ENCODE measurements around the gene RGS17.
"Not testable (repeated sequence)": the region's sequence is repeated elsewhere in the genome, so short reads cannot be mapped to it uniquely, and the experiment has no call there.

The RGS17 gene

DNA sequence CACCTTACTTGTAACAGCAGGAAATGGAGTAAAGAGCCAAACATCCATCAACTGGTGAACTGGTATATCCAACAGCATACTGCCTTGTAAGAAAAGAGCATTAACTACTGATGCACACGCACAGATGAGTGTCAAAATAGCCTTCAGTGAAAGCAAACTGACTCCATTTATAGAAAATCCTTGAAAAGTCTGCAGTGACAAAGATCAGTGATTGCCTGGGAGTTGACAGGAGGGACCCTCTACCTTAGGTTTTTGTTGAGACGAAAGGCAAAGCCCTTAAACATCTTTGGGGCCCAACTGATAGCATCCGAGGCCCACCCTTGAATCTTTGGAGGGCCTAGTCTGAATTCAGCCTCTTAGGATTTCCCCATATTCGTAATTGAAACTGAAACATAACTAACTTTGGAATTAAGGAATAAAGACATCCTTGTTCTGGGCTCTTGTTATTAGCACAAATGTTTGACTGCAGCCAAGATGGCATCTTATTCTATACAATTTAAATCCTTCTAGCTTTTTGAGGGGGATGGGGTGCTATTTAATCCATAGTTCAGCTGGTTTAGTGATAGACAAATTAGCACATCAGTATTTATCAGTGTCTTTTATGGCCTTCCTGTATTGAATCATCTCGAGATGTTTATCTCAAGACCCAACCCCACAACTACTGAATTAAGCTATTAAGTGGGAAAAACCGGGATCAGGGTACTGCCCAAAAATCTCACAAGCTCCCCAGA is 161.2 kb downstream of the RGS17 start:
- no peak overlapping the region for H3K27ac ChIP-seq (ENCODE audit: low read depth, low read length)
- no peak overlapping the region for H3K9ac ChIP-seq (ENCODE audit: low read depth in 1 of 2, low read length in 2 of 2)
- peaks cover 0 to 3% of the 10 kb centered on the region in 2 donors for H3K4me1 ChIP-seq (ENCODE audit: control insufficient read depth in 1 of 2, insufficient read depth in 2 of 2, low read length in 2 of 2)
- no peaks in the 10 kb centered on the region for H3K27me3 ChIP-seq (ENCODE audit: control insufficient read depth in 1 of 2, insufficient read depth in 2 of 2, low read length in 2 of 2)
- H3K36me3 ChIP-seq (ENCODE audit: control insufficient read depth in 1 of 2, insufficient read depth in 2 of 2, low read length in 2 of 2): peaks cover 7 to 35% of the 10 kb centered on the region in 2 donors
- peaks cover 0 to 3% of the 10 kb centered on the region in 2 donors for H3K9me3 ChIP-seq (ENCODE audit: control insufficient read depth in 1 of 2, low read length in 2 of 2)
- no peak overlapping the region for H3K4me3 ChIP-seq (ENCODE audit: low read depth in 1 of 2, low read length in 2 of 2)

DNA sequence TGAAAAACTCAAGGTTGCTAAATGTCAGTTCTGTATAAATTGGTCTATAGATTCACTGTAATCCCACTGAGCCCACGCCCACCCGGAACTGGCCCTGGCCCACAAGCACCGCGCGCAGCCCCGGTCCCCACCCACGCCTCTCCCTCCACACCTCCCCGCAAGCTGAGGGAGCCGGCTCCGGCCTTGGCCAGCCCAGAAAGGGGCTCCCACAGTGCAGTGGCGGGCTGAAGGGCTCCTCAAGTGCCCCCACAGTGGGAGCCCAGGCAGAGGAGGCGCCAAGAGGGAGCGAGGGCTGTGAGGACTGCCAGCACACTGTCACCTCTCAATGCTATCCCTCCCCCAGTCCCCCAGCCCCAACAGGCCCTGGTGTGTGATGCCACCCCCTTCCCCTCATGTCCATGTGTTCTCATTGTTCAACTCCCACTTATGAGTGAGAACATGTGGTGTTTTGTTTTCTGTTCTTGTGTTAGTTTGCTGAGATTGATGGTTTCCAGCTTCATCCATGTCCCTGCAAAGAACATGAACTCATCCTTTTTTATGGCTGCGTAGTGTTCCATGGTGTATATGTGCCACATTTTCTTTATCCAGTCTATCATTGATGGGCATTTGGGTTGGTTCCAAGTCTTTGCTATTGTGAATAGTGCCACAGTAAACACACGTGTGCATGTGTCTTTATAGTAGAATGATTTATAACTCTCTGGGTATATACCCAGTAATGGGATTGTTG is 164.8 kb downstream of the RGS17 start:
- H3K27ac ChIP-seq (ENCODE audit: low read depth, low read length); H3K9me3 ChIP-seq (ENCODE audit: control insufficient read depth in 1 of 2, low read length in 2 of 2); H3K4me1 ChIP-seq (ENCODE audit: control insufficient read depth in 1 of 2, insufficient read depth in 2 of 2, low read length in 2 of 2); H3K27me3 ChIP-seq (ENCODE audit: control insufficient read depth in 1 of 2, insufficient read depth in 2 of 2, low read length in 2 of 2); H3K9ac ChIP-seq (ENCODE audit: low read depth in 1 of 2, low read length in 2 of 2); H3K4me3 ChIP-seq (ENCODE audit: low read depth in 1 of 2, low read length in 2 of 2): not testable (repeated sequence)
- H3K36me3 ChIP-seq (ENCODE audit: control insufficient read depth in 1 of 2, insufficient read depth in 2 of 2, low read length in 2 of 2): peaks cover 7 to 11% of the 10 kb centered on the region in 2 donors

DNA sequence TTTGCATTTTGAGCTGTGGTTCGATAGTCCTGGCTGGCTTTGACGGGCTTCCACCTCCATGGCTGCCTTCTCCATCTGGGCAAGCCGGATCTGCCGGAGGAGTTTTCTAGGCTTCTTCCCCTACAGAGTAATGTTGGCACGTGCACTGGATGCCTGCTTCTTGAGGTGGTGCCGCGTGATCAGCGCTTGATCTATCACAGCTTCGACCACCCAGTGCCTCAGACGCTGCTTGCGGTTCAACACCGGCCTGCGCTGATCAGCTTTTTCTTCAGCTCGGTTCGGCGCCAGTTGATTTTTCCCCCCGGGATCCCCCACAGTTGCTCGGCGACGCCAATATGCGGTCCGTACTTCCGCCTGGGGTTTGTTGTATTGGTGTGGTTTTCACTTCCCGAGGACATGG is 171.7 kb downstream of the RGS17 start:
- H3K36me3 ChIP-seq (ENCODE audit: control insufficient read depth in 1 of 2, insufficient read depth in 2 of 2, low read length in 2 of 2): no peaks in the 10 kb centered on the region
- no peaks in the 10 kb centered on the region for H3K27me3 ChIP-seq (ENCODE audit: control insufficient read depth in 1 of 2, insufficient read depth in 2 of 2, low read length in 2 of 2)

DNA sequence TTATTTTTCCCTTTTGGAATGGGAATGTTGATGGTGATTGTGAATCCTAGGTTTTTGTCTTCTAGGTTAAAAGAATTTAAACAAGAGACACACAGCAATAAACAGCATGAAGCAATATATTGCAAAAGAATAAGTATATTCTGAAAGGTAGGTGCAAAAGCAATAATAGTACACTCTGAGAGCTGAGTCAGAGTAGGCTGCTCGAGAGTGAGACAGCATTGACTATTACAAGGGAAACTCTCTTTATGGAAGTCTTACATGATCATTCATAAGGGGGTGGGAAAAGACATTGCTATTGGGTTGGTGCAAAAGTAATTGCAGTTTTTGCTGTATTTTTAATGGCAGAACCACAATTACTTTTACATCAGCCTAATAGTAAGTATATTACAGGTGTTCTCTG is 173.3 kb downstream of the RGS17 start:
- Histone ChIP-seq H3K4me1 (ENCODE audit: control insufficient read depth in 1 of 2, insufficient read depth in 2 of 2, low read length in 2 of 2) (no peaks in the 10 kb centered on the region), H3K4me3 (ENCODE audit: low read depth in 1 of 2, low read length in 2 of 2) (no peak overlapping the region), H3K36me3 (ENCODE audit: control insufficient read depth in 1 of 2, insufficient read depth in 2 of 2, low read length in 2 of 2) (no peaks in the 10 kb centered on the region), H3K27me3 (ENCODE audit: control insufficient read depth in 1 of 2, insufficient read depth in 2 of 2, low read length in 2 of 2) (no peaks in the 10 kb centered on the region), H3K9ac (ENCODE audit: low read depth in 1 of 2, low read length in 2 of 2) (no peak overlapping the region), H3K9me3 (ENCODE audit: control insufficient read depth in 1 of 2, low read length in 2 of 2) (no peaks in the 10 kb centered on the region), H3K27ac (ENCODE audit: low read depth, low read length) (no peak overlapping the region)

More for the DNA sequence above, 171.7 kb downstream of the RGS17 start:
- H3K9ac ChIP-seq (ENCODE audit: low read depth in 1 of 2, low read length in 2 of 2): no peak overlapping the region
- no peak overlapping the region for H3K27ac ChIP-seq (ENCODE audit: low read depth, low read length)
- H3K4me3 ChIP-seq (ENCODE audit: low read depth in 1 of 2, low read length in 2 of 2): no peak overlapping the region
- H3K9me3 ChIP-seq (ENCODE audit: control insufficient read depth in 1 of 2, low read length in 2 of 2): no peaks in the 10 kb centered on the region
- H3K4me1 ChIP-seq (ENCODE audit: control insufficient read depth in 1 of 2, insufficient read depth in 2 of 2, low read length in 2 of 2): no peaks in the 10 kb centered on the region
